Neuron (in vitro differentiated cells): ENCODE results near the gene ATF7IP2.
"Not testable (repeated sequence)": the region's sequence is repeated elsewhere in the genome, so short reads cannot be mapped to it uniquely, and the experiment has no call there.

Experiments used
- H2AFZ ChIP-seq: one replicate; pipeline ENCODE4 v1.6.1; 2013; ENCODE audit warnings: low read depth, mild to moderate bottlenecking, inconsistent platforms, low read length, moderate library complexity
- H3K27me3 ChIP-seq: one replicate; pipeline ENCODE4 v1.6.1; 2013; ENCODE audit warnings: low read length; ENCODE audit not compliant: insufficient read depth
- H3K36me3 ChIP-seq: one replicate; pipeline ENCODE4 v1.6.1; 2013; ENCODE audit warnings: low read length; ENCODE audit not compliant: insufficient read depth
- H3K4me1 ChIP-seq: one replicate; pipeline ENCODE4 v1.6.1; 2013; ENCODE audit warnings: low read length; ENCODE audit not compliant: insufficient read depth
- H3K4me3 ChIP-seq: 2 replicates; pipeline ENCODE4 v1.5.1; 2013; ENCODE audit warnings: mild to moderate bottlenecking, low read length, moderate library complexity
- H3K9me3 ChIP-seq: one replicate; pipeline ENCODE4 v1.6.1; 2013; ENCODE audit warnings: low read length

ATF7IP2 gene

GRCh38 chr16:10429299-10429969, 43.6 kb downstream of the ATF7IP2 start:
- H3K9me3 ChIP-seq, H3K27me3 ChIP-seq, H2AFZ ChIP-seq, H3K4me3 ChIP-seq, H3K4me1 ChIP-seq: not testable (repeated sequence)
- peaks cover 29% of the 10 kb centered on the region for H3K36me3 ChIP-seq

- Histone ChIP-seq H2AFZ (no peak overlapping the region), H3K9me3 (peaks cover 27% of the 10 kb centered on the region), H3K36me3 (peaks cover 22% of the 10 kb centered on the region), H3K27me3 (no peaks in the 10 kb centered on the region), H3K4me3 (no peak overlapping the region), H3K4me1 (no peaks in the 10 kb centered on the region)
Observed at GRCh38 chr16:10441726-10442125, 55.9 kb downstream of the ATF7IP2 start.

GRCh38 chr16:10447289-10447688, 61.4 kb downstream of the ATF7IP2 start:
- H3K27me3 ChIP-seq, result no peaks in the 10 kb centered on the region
- H3K36me3 ChIP-seq, result peaks cover 10% of the 10 kb centered on the region
- H3K4me3 ChIP-seq, result no peak overlapping the region
- no peak overlapping the region for H2AFZ ChIP-seq
- peaks cover 31% of the 10 kb centered on the region for H3K9me3 ChIP-seq
- no peaks in the 10 kb centered on the region for H3K4me1 ChIP-seq

GRCh38 chr16:10452208-10453158, 66.6 kb downstream of the ATF7IP2 start:
- Histone ChIP-seq H3K36me3 (peaks cover 12% of the 10 kb centered on the region), H3K9me3 (peaks cover 12% of the 10 kb centered on the region)
- not testable (repeated sequence) for H2AFZ ChIP-seq, H3K27me3 ChIP-seq, H3K4me3 ChIP-seq, H3K4me1 ChIP-seq

GRCh38 chr16:10453159-10453510, 67.3 kb downstream of the ATF7IP2 start:
- no peak overlapping the region for H3K4me3 ChIP-seq
- H3K9me3 ChIP-seq, result peaks cover 10% of the 10 kb centered on the region
- H3K4me1 ChIP-seq, result no peaks in the 10 kb centered on the region
- H2AFZ ChIP-seq, result no peak overlapping the region
- H3K27me3 ChIP-seq, result no peaks in the 10 kb centered on the region
- H3K36me3 ChIP-seq, result peaks cover 9% of the 10 kb centered on the region

- peaks cover 3% of the 10 kb centered on the region for H3K36me3 ChIP-seq
- H3K4me1 ChIP-seq, result no peaks in the 10 kb centered on the region
- H3K27me3 ChIP-seq, result no peaks in the 10 kb centered on the region
- H3K9me3 ChIP-seq, result no peaks in the 10 kb centered on the region
- no peak overlapping the region for H3K4me3 ChIP-seq
- H2AFZ ChIP-seq, result no peak overlapping the region
Observed at GRCh38 chr16:10465821-10466220, 80.0 kb downstream of the ATF7IP2 start.

- no peak overlapping the region for H2AFZ ChIP-seq
- H3K9me3 ChIP-seq, result no peaks in the 10 kb centered on the region
- H3K36me3 ChIP-seq, result peaks cover 3% of the 10 kb centered on the region
- H3K27me3 ChIP-seq, result no peaks in the 10 kb centered on the region
- no peaks in the 10 kb centered on the region for H3K4me1 ChIP-seq
- no peak overlapping the region for H3K4me3 ChIP-seq
Observed at GRCh38 chr16:10466313-10466712, 80.5 kb downstream of the ATF7IP2 start.

GRCh38 chr16:10466861-10467260, 81.0 kb downstream of the ATF7IP2 start:
- Histone ChIP-seq H3K4me1 (no peaks in the 10 kb centered on the region), H3K36me3 (peaks cover 3% of the 10 kb centered on the region), H2AFZ (no peak overlapping the region), H3K27me3 (no peaks in the 10 kb centered on the region), H3K9me3 (no peaks in the 10 kb centered on the region), H3K4me3 (no peak overlapping the region)

- not testable (repeated sequence) for H3K9me3 ChIP-seq, H2AFZ ChIP-seq, H3K27me3 ChIP-seq, H3K4me1 ChIP-seq, H3K4me3 ChIP-seq
- peaks cover 17% of the 10 kb centered on the region for H3K36me3 ChIP-seq
Observed at GRCh38 chr16:10476636-10477035, 90.8 kb downstream of the ATF7IP2 start.

GRCh38 chr16:10480151-10480550, 94.3 kb downstream of the ATF7IP2 start:
- no peaks in the 10 kb centered on the region for H3K27me3 ChIP-seq
- H3K9me3 ChIP-seq, result peaks cover 4% of the 10 kb centered on the region
- no peak overlapping the region for H3K4me3 ChIP-seq
- no peak overlapping the region for H2AFZ ChIP-seq
- no peaks in the 10 kb centered on the region for H3K4me1 ChIP-seq
- peaks cover 13% of the 10 kb centered on the region for H3K36me3 ChIP-seq

- Histone ChIP-seq H3K4me1 (no peaks in the 10 kb centered on the region), H3K27me3 (no peaks in the 10 kb centered on the region), H3K36me3 (peaks cover 13% of the 10 kb centered on the region)
Observed at GRCh38 chr16:10485159-10485558, 99.3 kb downstream of the ATF7IP2 start.

GRCh38 chr16:10485698-10486382, 100.0 kb downstream of the ATF7IP2 start:
- Histone ChIP-seq H3K36me3 (peaks cover 13% of the 10 kb centered on the region), H3K4me1 (no peaks in the 10 kb centered on the region), H2AFZ (no peak overlapping the region), H3K9me3 (no peaks in the 10 kb centered on the region), H3K4me3 (no peak overlapping the region), H3K27me3 (no peaks in the 10 kb centered on the region)

More at GRCh38 chr16:10485159-10485558, 99.3 kb downstream of the ATF7IP2 start:
- no peak overlapping the region for H3K4me3 ChIP-seq
- H2AFZ ChIP-seq, result no peak overlapping the region
- no peaks in the 10 kb centered on the region for H3K9me3 ChIP-seq

GRCh38 chr16:10490141-10490540, 104.3 kb downstream of the ATF7IP2 start:
- H3K36me3 ChIP-seq, result no peaks in the 10 kb centered on the region
- no peaks in the 10 kb centered on the region for H3K4me1 ChIP-seq
- no peak overlapping the region for H2AFZ ChIP-seq
- H3K4me3 ChIP-seq, result no peak overlapping the region
- H3K9me3 ChIP-seq, result no peaks in the 10 kb centered on the region
- no peaks in the 10 kb centered on the region for H3K27me3 ChIP-seq
